Inflammatory macrophage (primary cell): ENCODE measurements around the gene HELZ.
"Not testable (repeated sequence)": the region's sequence is repeated elsewhere in the genome, so short reads cannot be mapped to it uniquely, and the experiment has no call there.

Experiments
- DNase-seq, 2 donors: peaks; one replicate each; pipeline ENCODE4 v3.0.0-alpha.2; 2020 to 2022
- total RNA-seq, 18 experiments: gene quantifications; one replicate each; lab custom pipeline; 2026; ENCODE audit warnings: mixed read lengths in 6 of 18, inconsistent platforms in 2 of 18; lab: John Stamatoyannopoulos, UW

The HELZ gene
- 23.0 to 192 (median 76.1) reads per million in 18 experiments for total RNA-seq

- DNase-seq, result peak; percentile 74 to 81
Observed at GRCh38 chr17:67245073-67245693, at the start of gene HELZ. HELZ (minus strand) TSS chr17:67245196; CDS start chr17:67218804, 26,392 bp downstream.

- peak; percentile 66 to 79 for DNase-seq
Observed at GRCh38 chr17:67293251-67294203, 48.5 kb upstream of the HELZ start.

- DNase-seq, result no peak
Observed at GRCh38 chr17:67290711-67291291, 45.8 kb upstream of the HELZ start.

DNA sequence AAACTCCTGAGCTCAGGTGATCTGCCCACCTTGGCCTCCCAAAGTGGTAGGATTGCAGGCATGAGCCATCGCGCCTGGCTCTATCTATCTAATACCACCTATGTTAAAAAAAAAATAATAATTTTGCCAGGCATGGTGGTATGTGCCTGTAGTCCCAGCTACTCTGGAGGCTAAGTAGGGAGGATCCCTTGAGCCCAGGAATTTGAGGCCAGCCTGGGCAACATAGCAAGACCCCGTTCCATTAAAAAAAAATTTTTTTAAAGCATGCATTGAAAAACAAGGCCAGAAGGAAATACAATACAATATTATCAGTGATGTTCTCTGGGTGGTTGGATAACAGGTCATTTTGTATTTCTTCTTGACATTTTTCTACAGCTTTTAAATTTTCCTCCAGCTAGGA, 45.2 kb upstream of the HELZ start:
- no peak for DNase-seq

DNA sequence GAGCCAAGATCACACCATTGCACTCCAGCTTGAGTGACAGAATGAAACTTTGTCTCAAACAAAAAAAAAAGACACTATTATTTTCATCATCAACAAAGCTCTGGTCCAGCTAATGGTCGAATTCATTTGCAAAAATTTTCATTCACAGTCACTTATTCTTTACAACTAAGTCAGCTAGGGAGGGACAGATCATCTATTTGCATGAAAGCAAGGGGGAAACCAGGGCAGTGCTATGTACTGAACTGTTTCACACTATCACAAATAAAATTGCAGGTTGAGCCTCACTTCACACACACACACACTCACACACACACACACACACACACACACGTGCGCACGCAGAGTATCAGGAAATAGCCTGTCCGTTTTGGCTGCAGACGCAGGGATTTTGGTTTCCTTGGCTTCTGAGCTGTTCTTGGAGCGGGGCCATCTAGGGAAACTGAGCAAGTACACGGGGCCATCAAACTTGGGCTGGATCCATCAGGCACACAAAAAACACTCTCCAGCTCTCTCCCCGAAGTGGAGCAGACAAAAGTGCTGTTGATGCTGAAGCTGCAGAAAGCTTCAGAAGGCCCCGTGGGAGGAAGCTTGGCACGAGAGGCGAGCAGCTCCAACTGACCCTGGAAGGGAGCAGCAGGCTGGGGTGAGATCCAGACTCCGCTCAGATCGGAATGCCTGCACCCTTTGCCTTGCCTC, 44.3 kb upstream of the HELZ start:
- peak in 1 of 2 donors; percentile 36 for DNase-seq

DNA sequence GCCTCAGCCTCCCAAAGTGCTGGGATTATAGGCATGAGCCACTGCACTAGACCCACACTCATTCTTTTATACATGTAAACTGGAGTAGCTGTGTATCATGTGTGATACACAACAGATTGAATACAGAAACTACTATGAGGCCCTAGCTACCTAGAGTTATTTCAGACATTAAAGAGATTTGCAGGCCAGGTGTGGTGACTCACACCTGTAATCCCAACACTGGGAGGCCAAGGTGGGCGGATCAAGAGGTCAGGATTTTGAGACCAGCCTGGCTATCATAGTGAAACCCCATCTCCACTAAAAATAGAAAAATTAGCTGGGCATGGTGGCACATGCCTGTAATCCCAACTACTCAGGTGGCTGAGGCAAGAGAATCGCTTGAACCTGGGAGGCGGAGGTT, 41.8 kb upstream of the HELZ start:
- DNase-seq, result not testable (repeated sequence)

DNA sequence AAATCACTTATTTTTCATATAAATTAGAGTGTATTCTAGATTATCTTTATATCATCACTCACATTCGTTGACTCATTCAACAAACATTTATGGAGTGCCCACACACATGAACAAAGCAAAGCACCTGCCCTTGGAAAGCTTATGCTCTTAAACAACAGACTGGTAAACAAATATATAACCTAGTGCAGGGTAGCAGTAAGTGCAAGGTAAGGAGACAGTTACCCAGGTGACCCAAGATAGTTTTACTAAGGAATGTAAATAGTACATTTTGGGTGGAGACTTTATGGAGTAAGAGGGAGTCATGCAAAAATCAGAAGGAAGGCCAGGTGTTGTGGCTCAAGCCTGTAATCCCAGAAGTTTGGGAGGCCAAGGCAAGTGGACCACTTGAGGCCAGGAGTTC, 40.4 kb upstream of the HELZ start:
- DNase-seq, result no peak

DNA sequence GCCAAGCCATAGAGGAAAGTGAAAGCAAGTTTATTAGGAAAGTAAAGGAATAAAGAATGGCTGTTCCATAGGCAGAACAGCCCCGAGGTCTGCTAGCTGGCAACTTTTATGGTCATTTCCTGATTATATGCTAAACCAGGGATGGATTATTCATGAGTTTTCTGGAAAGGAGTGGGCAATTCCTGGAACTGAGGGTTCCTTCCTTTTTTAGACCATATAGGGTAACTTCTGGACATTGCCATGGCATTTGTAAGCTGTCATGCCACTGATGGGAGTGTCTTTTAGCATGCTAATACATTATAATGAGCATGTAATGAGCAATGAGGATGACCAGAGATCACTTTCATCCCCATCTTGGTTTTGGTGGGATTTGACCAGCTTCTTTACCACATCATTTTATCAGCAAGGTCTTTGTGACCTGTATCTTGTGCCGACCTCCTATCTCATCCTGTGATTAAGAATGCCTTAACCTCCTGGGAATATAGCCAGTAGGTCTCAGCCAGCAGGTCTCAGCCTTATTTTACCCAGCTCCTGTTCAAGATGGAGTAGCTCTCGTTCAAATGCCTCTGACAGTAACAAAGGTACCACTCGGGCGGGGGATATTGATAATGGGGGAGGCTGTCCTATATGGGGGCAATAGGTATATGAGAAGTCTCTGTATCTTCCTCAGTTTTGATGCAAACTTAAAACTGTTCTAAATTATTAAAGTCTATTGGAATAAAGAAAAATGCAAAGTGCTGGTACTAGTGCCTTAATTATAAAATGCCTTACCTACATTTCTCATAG, 38.9 kb upstream of the HELZ start:
- peak; percentile 80 to 85 for DNase-seq

- DNase-seq, result no peak
Observed at GRCh38 chr17:67281743-67282142, 36.7 kb upstream of the HELZ start.

DNA sequence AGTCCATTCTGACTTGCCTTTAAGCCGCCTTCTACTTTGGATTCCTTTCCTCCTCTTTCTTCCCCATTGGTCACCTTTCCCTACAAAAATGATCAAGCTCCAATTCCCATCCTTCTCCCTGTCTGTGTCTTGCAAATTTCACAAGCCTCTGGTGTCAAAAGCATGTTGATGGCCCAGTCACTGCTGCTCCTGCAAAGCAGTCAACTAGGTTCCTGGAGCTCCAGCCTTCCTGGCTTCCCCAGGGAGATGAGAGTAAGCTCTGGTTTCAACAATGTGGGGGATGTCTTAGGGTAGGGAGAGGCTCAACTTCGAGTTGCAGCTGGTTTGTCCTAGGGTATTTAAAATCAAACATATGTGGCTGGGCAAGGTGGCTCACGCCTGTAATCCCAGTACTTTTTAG, 36.1 kb upstream of the HELZ start:
- no peak for DNase-seq

GRCh38 chr17:67280279-67280678, 35.3 kb upstream of the HELZ start:
- no peak for DNase-seq

DNA sequence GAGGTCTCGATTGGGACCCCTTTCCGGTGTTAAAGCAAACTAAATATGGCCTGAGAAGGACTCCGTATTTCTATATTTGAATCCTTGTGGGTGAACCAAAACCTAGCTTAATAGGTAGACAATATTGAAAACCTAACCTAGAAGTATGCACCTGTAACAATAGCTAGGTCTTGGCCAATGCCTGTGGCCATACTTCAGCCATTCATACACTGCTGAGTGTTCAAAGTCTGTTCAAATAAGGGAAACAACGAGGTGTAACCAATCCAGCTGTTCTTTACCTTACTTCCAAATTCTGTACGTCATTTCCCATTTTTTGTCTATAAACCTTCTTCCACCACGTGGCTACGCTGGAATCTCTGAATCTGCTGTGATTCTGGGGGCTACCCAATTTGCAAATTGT, 34.1 kb upstream of the HELZ start:
- no peak for DNase-seq

- DNase-seq, result no peak
Observed at GRCh38 chr17:67278363-67278762, 33.4 kb upstream of the HELZ start.

DNA sequence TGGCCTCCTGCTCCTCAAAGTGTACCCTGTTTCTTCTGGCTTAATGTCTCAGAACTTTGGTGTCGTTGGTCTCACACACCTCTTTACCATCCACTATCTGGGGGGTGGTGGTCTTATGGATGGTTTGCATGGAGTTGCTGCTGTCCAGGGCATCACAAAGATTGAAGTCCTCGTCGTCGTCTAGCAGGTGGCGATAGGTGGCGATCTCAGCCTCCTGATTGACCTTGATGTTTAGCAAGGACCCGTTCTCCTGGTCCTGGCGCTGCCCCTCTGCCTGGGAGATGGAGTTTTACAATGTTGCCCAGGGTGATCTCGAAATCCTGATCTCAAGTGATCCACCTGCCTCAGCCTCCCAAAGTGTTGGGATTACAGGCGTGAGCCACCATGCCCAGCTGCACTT, 31.1 kb upstream of the HELZ start:
- no peak for DNase-seq

DNA sequence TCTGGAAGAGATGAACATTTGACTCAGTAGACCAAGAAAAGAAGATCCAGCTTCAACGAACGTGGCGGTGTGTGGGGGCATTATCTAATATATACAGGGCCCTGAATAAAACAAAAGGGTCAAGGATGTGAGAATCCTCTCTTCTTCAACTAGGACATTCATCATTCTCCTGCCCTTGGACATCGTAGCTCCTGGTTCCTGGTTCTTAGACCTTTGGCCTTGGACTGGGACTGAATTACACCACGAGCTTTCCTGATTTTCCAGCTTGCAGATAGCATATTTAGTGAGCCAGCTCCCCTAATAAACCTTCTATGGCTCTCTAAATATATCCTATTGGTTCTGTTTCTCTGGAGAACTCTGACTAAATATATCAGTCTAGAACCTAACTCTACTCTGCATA, 29.5 kb upstream of the HELZ start:
- DNase-seq, result no peak

GRCh38 chr17:67273900-67274299, 28.9 kb upstream of the HELZ start:
- DNase-seq, result no peak

DNA sequence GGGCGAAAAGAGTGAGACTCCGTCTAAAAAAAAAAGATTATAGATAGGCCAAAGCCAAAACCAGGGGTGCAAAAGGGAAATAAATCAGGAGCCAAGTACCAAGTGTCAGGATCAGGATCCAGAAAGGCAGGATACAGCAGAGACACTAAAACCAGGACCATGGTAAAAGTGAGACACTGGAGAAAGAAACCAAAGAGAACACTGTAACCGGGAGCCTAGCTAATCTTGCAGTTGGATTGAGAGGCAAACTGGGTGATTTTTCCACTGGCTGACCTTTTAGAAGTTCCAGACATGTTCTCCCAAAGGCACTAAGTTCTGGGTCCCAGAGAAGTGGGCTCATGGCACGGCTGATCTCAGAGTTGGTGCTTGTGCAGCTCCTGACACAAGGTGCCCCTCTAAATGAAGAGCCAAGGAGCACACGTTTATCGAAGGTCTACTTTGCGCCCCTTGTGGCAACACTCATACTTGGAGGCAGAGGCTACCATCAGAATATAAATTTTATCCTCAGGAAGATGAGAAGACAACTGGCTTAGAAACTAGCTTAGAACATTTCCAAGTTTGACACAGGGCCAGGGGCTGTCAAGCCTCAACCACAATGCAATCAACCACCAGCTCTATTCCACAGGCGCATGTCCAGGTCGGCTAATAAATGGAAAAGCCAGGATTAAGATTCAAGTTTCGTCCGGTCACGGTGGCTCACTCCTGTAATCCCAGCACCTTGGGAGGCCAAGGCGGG, 27.5 kb upstream of the HELZ start:
- peak; percentile 18 to 20 for DNase-seq

DNA sequence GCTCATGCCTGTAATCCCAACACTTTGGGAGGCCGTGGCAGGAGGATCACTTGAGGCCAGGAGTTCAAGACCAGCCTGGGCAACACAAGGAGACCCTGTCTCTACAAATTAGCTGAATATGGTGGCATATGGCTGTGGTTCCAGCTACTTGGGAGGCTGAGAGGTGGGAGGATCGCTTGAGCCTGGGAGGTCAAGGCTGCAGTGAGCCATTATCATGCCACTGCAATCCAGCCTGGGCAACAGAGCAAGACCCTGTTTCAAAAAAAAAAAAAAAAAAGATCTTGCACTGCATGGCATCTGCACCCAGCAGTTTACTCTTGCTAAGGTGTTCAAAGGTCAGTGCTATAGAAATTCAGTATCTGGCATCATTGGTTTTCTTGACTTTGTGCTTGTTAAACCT, 26.2 kb upstream of the HELZ start:
- DNase-seq, result not testable (repeated sequence)

DNA sequence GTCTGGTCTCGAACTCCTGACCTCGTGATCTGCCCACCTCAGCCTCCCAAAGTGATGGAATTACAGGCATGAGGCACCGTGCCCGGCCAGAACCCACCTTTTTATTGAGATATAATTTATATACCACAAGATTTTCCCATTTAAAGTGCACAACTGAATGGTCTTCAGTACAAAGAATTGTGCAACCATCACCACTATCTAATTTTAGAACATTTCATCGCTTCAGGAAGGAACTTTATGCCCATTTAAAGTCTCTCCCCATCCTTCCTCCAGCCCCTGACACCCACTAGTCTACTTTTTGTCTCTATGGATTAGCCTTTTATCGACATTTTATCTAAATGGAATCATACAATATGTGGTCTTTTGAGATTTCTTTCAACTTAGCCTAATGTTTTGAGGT, 25.4 kb upstream of the HELZ start:
- DNase-seq, result peak in 1 of 2 donors; percentile 17

DNA sequence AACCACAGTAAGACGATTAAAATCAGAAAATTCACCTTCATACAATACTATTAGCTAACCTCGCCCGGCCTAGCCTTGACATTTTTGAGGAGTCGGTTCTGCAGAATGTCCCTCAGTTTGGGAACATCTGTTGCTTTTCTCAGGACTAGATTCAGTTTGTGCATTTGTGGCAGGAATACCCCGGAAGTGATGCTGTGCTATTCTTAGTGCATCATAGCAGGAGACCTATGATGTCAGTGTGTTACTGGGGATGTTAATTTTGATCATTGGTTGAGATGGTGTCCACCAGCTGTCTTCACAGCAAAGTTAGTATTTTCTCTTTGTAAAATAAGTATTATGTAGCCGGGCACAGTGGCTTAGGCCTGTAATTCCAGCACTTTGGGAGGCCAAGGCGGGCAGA, 21.5 kb upstream of the HELZ start:
- DNase-seq, result no peak

GRCh38 chr17:67265436-67266019, 20.5 kb upstream of the HELZ start:
- peak; percentile 23 to 56 for DNase-seq
